22Rv1 (cell line): ENCODE results near the gene RPL6.

Experiments
- CTCF ChIP-seq: fragments of 450-650 bp; IDR thresholded peaks from 2 replicates; pipeline ENCODE4 v1.5.1; 2017; ENCODE audit warnings: mild to moderate bottlenecking
- ZFX ChIP-seq: fragments of 450-650 bp; IDR thresholded peaks from 2 replicates; pipeline ENCODE4 v1.6.1; 2017; ENCODE audit warnings: antibody characterized with exemption, borderline replicate concordance

DNA sequence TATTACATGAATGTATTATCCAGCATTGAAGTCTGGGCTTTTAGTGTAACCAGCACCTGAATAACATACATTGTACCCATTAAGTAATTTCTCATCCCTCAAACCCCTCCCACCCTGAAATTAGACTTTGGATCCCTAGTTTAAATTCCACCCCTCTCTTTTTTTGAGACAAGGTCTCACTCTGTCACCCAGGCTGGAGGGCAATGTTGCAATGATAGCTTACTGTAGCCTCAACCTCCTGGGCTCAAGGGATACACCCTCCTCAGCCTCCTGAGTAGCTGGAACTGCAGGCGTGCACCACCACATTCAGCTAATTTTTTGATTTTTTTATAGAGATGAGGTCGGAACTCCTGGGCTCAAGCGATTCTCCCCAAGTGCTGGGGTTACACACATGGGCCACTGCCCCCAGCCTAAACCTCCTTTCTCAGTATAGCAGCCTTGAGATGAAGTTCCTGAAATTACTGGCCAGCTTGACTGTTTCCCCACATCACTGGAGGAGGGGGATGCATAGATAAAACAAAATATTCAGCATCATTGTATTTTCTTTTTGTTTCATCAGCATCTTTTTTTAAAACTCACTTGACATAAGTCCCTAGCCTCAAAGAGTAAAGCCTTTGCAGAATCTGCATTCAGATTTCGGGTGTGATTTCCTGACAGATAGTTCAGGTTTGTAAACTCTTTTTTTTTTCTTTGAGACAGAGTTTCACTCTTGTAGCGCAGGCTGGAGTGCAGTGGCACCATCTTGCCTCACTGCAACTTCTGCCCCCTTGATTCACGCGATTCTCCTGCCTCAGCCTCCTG, 16.4 kb upstream of the RPL6 start:
- TF ChIP-seq CTCF (no peak), ZFX (no peak)
